OCI-LY1 (cell line): ENCODE measurements around the gene CPT1B.

ENCODE experiments used
- CTCF ChIP-seq: fragments of 200-600 bp; sonication (generic), shearing (Covaris generic); IDR thresholded peaks from 2 replicates; pipeline ENCODE4 v1.5.1; 2017; ENCODE audit warnings: mild to moderate bottlenecking, antibody characterized with exemption, low read length, moderate library complexity, mixed read lengths
- EZH2 ChIP-seq: fragments of 200-600 bp; sonication (generic), shearing (Covaris generic); IDR thresholded peaks from 2 replicates; pipeline ENCODE4 v1.8.0; 2017; ENCODE audit warnings: borderline replicate concordance, mixed run types, mild to moderate bottlenecking, antibody characterized with exemption, low read length, moderate library complexity, mixed read lengths

- TF ChIP-seq CTCF (no peak), EZH2 (no peak)
Observed at GRCh38 chr22:50551160-50551752, 27.0 kb downstream of the CPT1B start.
